RWPE1 (cell line): ENCODE results near the gene NUAK2.
"Not testable (repeated sequence)": the region's sequence is repeated elsewhere in the genome, so short reads cannot be mapped to it uniquely, and the experiment has no call there.

Experiments
- CTCF ChIA-PET: fragments of 350-600 bp; sonication (Branson Sonifier 250); formaldehyde crosslinking; extraction: SDS; loops from one replicate; lab custom pipeline; 2021; lab: Yijun Ruan, JAX
- POLR2A ChIA-PET: fragments of 400-600 bp; formaldehyde crosslinking; extraction: SDS; loops from one replicate; lab custom pipeline; 2020; ENCODE audit warnings: antibody characterized with exemption; ENCODE audit not compliant: low non-redundant PET; lab: Yijun Ruan, JAX
- DNase-seq: peaks from one replicate; pipeline ENCODE4 v3.0.0; 2012; ENCODE audit warnings: low spot score
- H3K27ac ChIP-seq: fragments of 450-650 bp; 2 replicates; pipeline ENCODE4 v1.5.1; 2017
- CTCF ChIP-seq: fragments of 450-650 bp; conservative IDR thresholded peaks from 2 replicates; pipeline ENCODE4 v1.5.1; 2017; ENCODE audit warnings: low read depth, mild to moderate bottlenecking

NUAK2 gene

GRCh38 chr1:205298191-205298994, 23.2 kb downstream of the NUAK2 start:
- CTCF ChIA-PET, result interaction anchor here (0.6 to 2.3 kb wide), 7 partner anchors 19 to 226 kb away, joined by 3 to 23 read pairs (median 4); partner anchors contain the start of gene NUAK2
- POLR2A ChIA-PET, result interaction anchor here (0.7 to 0.8 kb wide), 2 partner anchors 20 to 947 kb away, joined by 3 to 14 read pairs; no protein-coding TSS in a partner anchor
- H3K27ac ChIP-seq, result peak overlapping the region; percentile 85
- DNase-seq, result peak; percentile 97
- no peak for TF ChIP-seq CTCF

GRCh38 chr1:205297546-205298177, 23.9 kb downstream of the NUAK2 start:
- CTCF ChIA-PET, result interaction anchor here (0.6 to 2.3 kb wide), 7 partner anchors 16 to 123 kb away, joined by 3 to 23 read pairs (median 5); partner anchors contain the start of gene NUAK2

GRCh38 chr1:205296154-205296553, 25.4 kb downstream of the NUAK2 start:
- CTCF ChIA-PET, result interaction anchor here (0.6 to 2.8 kb wide), 3 partner anchors 10 to 24 kb away, joined by 3 to 15 read pairs (median 6); no protein-coding TSS in a partner anchor
- TF ChIP-seq CTCF, result no peak
- H3K27ac ChIP-seq, result peak overlapping the region; percentile 85
- POLR2A ChIA-PET, result no interaction called here
- DNase-seq, result no peak

More at GRCh38 chr1:205297546-205298177, 23.9 kb downstream of the NUAK2 start:
- POLR2A ChIA-PET, result interaction anchor here (0.8 kb wide), 1 partner anchor 21 kb away, joined by 3 read pairs; no protein-coding TSS in a partner anchor
- DNase-seq, result not testable (repeated sequence)
- H3K27ac ChIP-seq, result peak overlapping the region; percentile 85

- DNase-seq, result no peak
- POLR2A ChIA-PET, result no interaction called here
- CTCF ChIA-PET, result interaction anchor here (0.6 to 2.8 kb wide), 7 partner anchors 21 to 1519 kb away, joined by 3 to 15 read pairs (median 4); no protein-coding TSS in a partner anchor
- H3K27ac ChIP-seq, result peak overlapping the region; percentile 85
- TF ChIP-seq CTCF, result no peak
Observed at GRCh38 chr1:205294934-205295333, 26.6 kb downstream of the NUAK2 start.

GRCh38 chr1:205294175-205294917, 27.2 kb downstream of the NUAK2 start:
- TF ChIP-seq CTCF, result no peak
- CTCF ChIA-PET, result interaction anchor here (0.6 to 2.8 kb wide), 7 partner anchors 21 to 306 kb away, joined by 3 to 15 read pairs (median 4); no protein-coding TSS in a partner anchor
- DNase-seq, result peak; percentile 85
- peak overlapping the region; percentile 85 for H3K27ac ChIP-seq
- POLR2A ChIA-PET, result no interaction called here

GRCh38 chr1:205293350-205294074, 28.0 kb downstream of the NUAK2 start:
- CTCF ChIA-PET, result interaction anchor here (0.6 to 2.8 kb wide), 4 partner anchors 20 to 305 kb away, joined by 3 to 15 read pairs (median 5); no protein-coding TSS in a partner anchor
- TF ChIP-seq CTCF, result no peak
- POLR2A ChIA-PET, result no interaction called here
- DNase-seq, result no peak
- peak overlapping the region; percentile 85 for H3K27ac ChIP-seq
